ENCODE measurements around the gene POTEF.
"Not testable (repeated sequence)": the region's sequence is repeated elsewhere in the genome, so short reads cannot be mapped to it uniquely, and the experiment has no call there.

POTEF gene

GRCh38 chr2:130143266-130144039 lies 14.4 kb upstream of the POTEF start:
- not testable (repeated sequence) for H3K9me3 ChIP-seq (ENCODE audit: insufficient read depth, low read length, severe bottlenecking); H3K4me3 ChIP-seq (ENCODE audit: low read depth in 1 of 2, low read length in 2 of 2); H2AFZ ChIP-seq (ENCODE audit: low read depth, low read length); H3K79me2 ChIP-seq (ENCODE audit: insufficient read depth, low read length); H3K4me1 ChIP-seq (ENCODE audit: insufficient read depth, low read length); H3K27me3 ChIP-seq (ENCODE audit: insufficient read depth, low read length, poor library complexity); H3K36me3 ChIP-seq (ENCODE audit: insufficient read depth, low read length); H3K4me2 ChIP-seq (ENCODE audit: insufficient read depth, low read length); H3K27ac ChIP-seq (ENCODE audit: low read length); H4K20me1 ChIP-seq (ENCODE audit: insufficient read depth, low read length); H3K9ac ChIP-seq (ENCODE audit: low read depth, low read length)
- peak; percentile 86 for ATAC-seq (ENCODE audit: insufficient read depth, low read depth)
- DNase-seq, result peak; percentile 48

- DNase-seq; H3K4me3 ChIP-seq (ENCODE audit: low read depth in 1 of 2, low read length in 2 of 2); H3K36me3 ChIP-seq (ENCODE audit: insufficient read depth, low read length); H4K20me1 ChIP-seq (ENCODE audit: insufficient read depth, low read length); H3K4me1 ChIP-seq (ENCODE audit: insufficient read depth, low read length); H3K27me3 ChIP-seq (ENCODE audit: insufficient read depth, low read length, poor library complexity); H2AFZ ChIP-seq (ENCODE audit: low read depth, low read length); ATAC-seq (ENCODE audit: insufficient read depth, low read depth); H3K27ac ChIP-seq (ENCODE audit: low read length); H3K9ac ChIP-seq (ENCODE audit: low read depth, low read length); H3K4me2 ChIP-seq (ENCODE audit: insufficient read depth, low read length); H3K9me3 ChIP-seq (ENCODE audit: insufficient read depth, low read length, severe bottlenecking); H3K79me2 ChIP-seq (ENCODE audit: insufficient read depth, low read length): not testable (repeated sequence)
These were observed 13.6 kb upstream of the POTEF start for GRCh38 chr2:130142396-130143265.

GRCh38 chr2:130141645-130142370 lies 12.8 kb upstream of the POTEF start:
- H3K27ac ChIP-seq (ENCODE audit: low read length); DNase-seq; ATAC-seq (ENCODE audit: insufficient read depth, low read depth); H3K79me2 ChIP-seq (ENCODE audit: insufficient read depth, low read length); H3K9ac ChIP-seq (ENCODE audit: low read depth, low read length); H3K27me3 ChIP-seq (ENCODE audit: insufficient read depth, low read length, poor library complexity); H2AFZ ChIP-seq (ENCODE audit: low read depth, low read length); H3K36me3 ChIP-seq (ENCODE audit: insufficient read depth, low read length); H3K4me2 ChIP-seq (ENCODE audit: insufficient read depth, low read length); H3K9me3 ChIP-seq (ENCODE audit: insufficient read depth, low read length, severe bottlenecking); H3K4me1 ChIP-seq (ENCODE audit: insufficient read depth, low read length); H4K20me1 ChIP-seq (ENCODE audit: insufficient read depth, low read length); H3K4me3 ChIP-seq (ENCODE audit: low read depth in 1 of 2, low read length in 2 of 2): not testable (repeated sequence)

DNA sequence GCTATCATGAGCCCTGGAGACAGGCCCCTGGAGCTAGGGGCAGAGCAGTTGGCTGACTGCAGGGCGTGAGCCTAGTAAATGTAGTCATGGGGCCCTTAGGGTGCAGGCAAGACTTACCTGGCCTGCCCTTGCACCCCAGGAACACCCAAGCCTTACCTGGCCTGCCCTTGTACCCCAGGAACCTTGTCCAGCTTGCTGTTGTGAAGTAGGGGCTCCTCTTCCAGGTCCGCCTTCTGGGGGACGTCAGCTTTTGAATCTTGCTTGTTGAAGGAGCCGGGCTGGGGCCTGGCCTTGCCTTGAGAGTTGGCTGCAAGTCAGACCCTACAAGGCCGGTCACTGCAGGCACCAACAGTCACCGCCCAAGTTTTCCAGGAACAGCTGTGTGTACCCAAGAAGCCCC lies 12.0 kb upstream of the POTEF start:
- not testable (repeated sequence) for H3K4me2 ChIP-seq (ENCODE audit: insufficient read depth, low read length); H3K27me3 ChIP-seq (ENCODE audit: insufficient read depth, low read length, poor library complexity); H3K4me3 ChIP-seq (ENCODE audit: low read depth in 1 of 2, low read length in 2 of 2); H3K4me1 ChIP-seq (ENCODE audit: insufficient read depth, low read length); H3K36me3 ChIP-seq (ENCODE audit: insufficient read depth, low read length); H3K27ac ChIP-seq (ENCODE audit: low read length); DNase-seq; H3K9ac ChIP-seq (ENCODE audit: low read depth, low read length); ATAC-seq (ENCODE audit: insufficient read depth, low read depth); H2AFZ ChIP-seq (ENCODE audit: low read depth, low read length); H3K9me3 ChIP-seq (ENCODE audit: insufficient read depth, low read length, severe bottlenecking); H3K79me2 ChIP-seq (ENCODE audit: insufficient read depth, low read length); H4K20me1 ChIP-seq (ENCODE audit: insufficient read depth, low read length)

- not testable (repeated sequence) for H3K27ac ChIP-seq (ENCODE audit: low read length); ATAC-seq (ENCODE audit: insufficient read depth, low read depth); H4K20me1 ChIP-seq (ENCODE audit: insufficient read depth, low read length); H3K9me3 ChIP-seq (ENCODE audit: insufficient read depth, low read length, severe bottlenecking); H3K79me2 ChIP-seq (ENCODE audit: insufficient read depth, low read length); H3K9ac ChIP-seq (ENCODE audit: low read depth, low read length); H3K4me3 ChIP-seq (ENCODE audit: low read depth in 1 of 2, low read length in 2 of 2); H3K36me3 ChIP-seq (ENCODE audit: insufficient read depth, low read length); H3K4me1 ChIP-seq (ENCODE audit: insufficient read depth, low read length); H3K27me3 ChIP-seq (ENCODE audit: insufficient read depth, low read length, poor library complexity); H2AFZ ChIP-seq (ENCODE audit: low read depth, low read length); DNase-seq; H3K4me2 ChIP-seq (ENCODE audit: insufficient read depth, low read length)
These were observed 11.5 kb upstream of the POTEF start for GRCh38 chr2:130140516-130140915.

GRCh38 chr2:130139331-130140280 lies 10.6 kb upstream of the POTEF start:
- H3K27me3 ChIP-seq (ENCODE audit: insufficient read depth, low read length, poor library complexity); ATAC-seq (ENCODE audit: insufficient read depth, low read depth); H3K9me3 ChIP-seq (ENCODE audit: insufficient read depth, low read length, severe bottlenecking); H3K9ac ChIP-seq (ENCODE audit: low read depth, low read length); H3K4me3 ChIP-seq (ENCODE audit: low read depth in 1 of 2, low read length in 2 of 2); H3K27ac ChIP-seq (ENCODE audit: low read length); H2AFZ ChIP-seq (ENCODE audit: low read depth, low read length); H4K20me1 ChIP-seq (ENCODE audit: insufficient read depth, low read length); H3K4me1 ChIP-seq (ENCODE audit: insufficient read depth, low read length); H3K79me2 ChIP-seq (ENCODE audit: insufficient read depth, low read length); DNase-seq; H3K4me2 ChIP-seq (ENCODE audit: insufficient read depth, low read length); H3K36me3 ChIP-seq (ENCODE audit: insufficient read depth, low read length): not testable (repeated sequence)

GRCh38 chr2:130138841-130139251 lies 9.8 kb upstream of the POTEF start:
- not testable (repeated sequence) for H3K36me3 ChIP-seq (ENCODE audit: insufficient read depth, low read length); DNase-seq; H2AFZ ChIP-seq (ENCODE audit: low read depth, low read length); H3K4me3 ChIP-seq (ENCODE audit: low read depth in 1 of 2, low read length in 2 of 2); H3K27ac ChIP-seq (ENCODE audit: low read length); ATAC-seq (ENCODE audit: insufficient read depth, low read depth); H3K79me2 ChIP-seq (ENCODE audit: insufficient read depth, low read length); H4K20me1 ChIP-seq (ENCODE audit: insufficient read depth, low read length); H3K9me3 ChIP-seq (ENCODE audit: insufficient read depth, low read length, severe bottlenecking); H3K4me2 ChIP-seq (ENCODE audit: insufficient read depth, low read length); H3K4me1 ChIP-seq (ENCODE audit: insufficient read depth, low read length); H3K9ac ChIP-seq (ENCODE audit: low read depth, low read length); H3K27me3 ChIP-seq (ENCODE audit: insufficient read depth, low read length, poor library complexity)

Data from DND-41 (cell line).